Suppressor macrophage treated with lipopolysaccharide for 1 hour (primary cell): ENCODE results near the gene HIF3A.
"Not testable (repeated sequence)": the region's sequence is repeated elsewhere in the genome, so short reads cannot be mapped to it uniquely, and the experiment has no call there.

Experiments used
- DNase-seq, 3 donors: peaks; one replicate each; pipeline ENCODE4 v3.0.0-alpha.2; 2020 to 2022

Gene HIF3A

GRCh38 chr19:46365561-46365960 lies 68.7 kb downstream of the HIF3A start:
- DNase-seq, result no peak

- no peak for DNase-seq
These were observed 69.9 kb downstream of the HIF3A start for GRCh38 chr19:46366620-46367292.

- no peak for DNase-seq
These were observed 70.6 kb downstream of the HIF3A start for GRCh38 chr19:46367426-46367825.

GRCh38 chr19:46368116-46368515 lies 71.3 kb downstream of the HIF3A start:
- DNase-seq, result no peak

- no peak for DNase-seq
These were observed 73.0 kb downstream of the HIF3A start for GRCh38 chr19:46369817-46370216.

- DNase-seq, result no peak
These were observed 74.6 kb downstream of the HIF3A start for GRCh38 chr19:46371371-46371901.

GRCh38 chr19:46372901-46373490 lies 76.2 kb downstream of the HIF3A start:
- DNase-seq, result no peak

- no peak for DNase-seq
These were observed 76.9 kb downstream of the HIF3A start for GRCh38 chr19:46373491-46374359.

- DNase-seq, result no peak
These were observed 78.0 kb downstream of the HIF3A start for GRCh38 chr19:46374536-46375475.

- not testable (repeated sequence) for DNase-seq
These were observed 78.7 kb downstream of the HIF3A start for GRCh38 chr19:46375476-46376067.

- no peak for DNase-seq
These were observed 79.7 kb downstream of the HIF3A start for GRCh38 chr19:46376241-46377153.

GRCh38 chr19:46378268-46378667 lies 81.4 kb downstream of the HIF3A start:
- no peak for DNase-seq

GRCh38 chr19:46380690-46381089 lies 83.8 kb downstream of the HIF3A start:
- DNase-seq, result no peak

- DNase-seq, result no peak
These were observed 84.5 kb downstream of the HIF3A start for GRCh38 chr19:46381346-46381745.

- DNase-seq, result no peak
These were observed 85.0 kb downstream of the HIF3A start for GRCh38 chr19:46381756-46382345.

- DNase-seq, result no peak
These were observed 86.5 kb downstream of the HIF3A start for GRCh38 chr19:46383171-46383815.

- DNase-seq, result no peak
These were observed 87.0 kb downstream of the HIF3A start for GRCh38 chr19:46383846-46384245.

GRCh38 chr19:46384396-46384795 lies 87.6 kb downstream of the HIF3A start:
- no peak for DNase-seq

- no peak for DNase-seq
These were observed 88.8 kb downstream of the HIF3A start for GRCh38 chr19:46385636-46386035.

- DNase-seq, result no peak
These were observed 89.3 kb downstream of the HIF3A start for GRCh38 chr19:46386151-46386550.
